NCI-H187 treated with DMSO at 0.1 percent for 48 hours (cell line): ENCODE measurements around the gene PAK5.

Experiments used
- DNase-seq: peaks from one replicate; lab custom pipeline; 2025; lab: John Stamatoyannopoulos, UW

PAK5 gene

GRCh38 chr20:9493803-9494202 is 345.1 kb downstream of the PAK5 start:
- no peak for DNase-seq

DNA sequence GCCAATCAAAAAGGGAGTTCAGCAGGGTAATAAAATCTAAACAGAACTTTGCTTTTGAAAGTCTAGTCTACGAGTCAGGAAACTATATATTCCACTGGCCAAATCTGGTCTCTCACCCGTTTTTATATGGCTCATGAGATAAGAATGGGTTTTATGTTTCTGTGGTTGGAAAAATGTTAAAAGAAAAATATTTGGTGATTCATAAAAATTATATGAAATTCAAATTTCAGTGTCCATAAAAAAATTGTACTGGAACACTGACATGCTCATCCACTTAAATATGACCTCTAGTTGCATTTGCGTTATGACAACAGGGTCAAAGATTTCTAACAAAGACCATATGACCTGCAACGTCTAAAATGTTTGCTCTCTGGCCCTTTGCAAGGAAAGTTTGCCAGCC is 346.8 kb downstream of the PAK5 start:
- no peak for DNase-seq

DNA sequence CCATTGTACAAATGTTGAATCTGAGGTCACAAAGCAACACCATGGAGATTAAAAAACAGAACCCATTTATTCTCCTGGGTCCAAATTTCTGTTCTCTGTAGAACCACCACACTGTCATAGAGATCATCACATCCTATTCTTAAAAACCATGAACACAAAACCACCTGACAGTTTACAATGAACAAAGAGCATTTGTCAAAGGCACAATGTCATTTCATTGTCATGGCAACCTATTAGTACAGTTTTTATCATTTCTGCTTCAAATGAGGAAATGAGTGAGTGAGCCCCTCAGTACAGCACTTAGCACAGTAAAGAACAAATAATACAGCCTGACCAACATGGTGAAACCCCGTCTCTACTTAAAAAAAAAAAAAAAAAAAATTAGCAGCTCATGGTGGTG is 347.6 kb downstream of the PAK5 start:
- DNase-seq: no peak

DNA sequence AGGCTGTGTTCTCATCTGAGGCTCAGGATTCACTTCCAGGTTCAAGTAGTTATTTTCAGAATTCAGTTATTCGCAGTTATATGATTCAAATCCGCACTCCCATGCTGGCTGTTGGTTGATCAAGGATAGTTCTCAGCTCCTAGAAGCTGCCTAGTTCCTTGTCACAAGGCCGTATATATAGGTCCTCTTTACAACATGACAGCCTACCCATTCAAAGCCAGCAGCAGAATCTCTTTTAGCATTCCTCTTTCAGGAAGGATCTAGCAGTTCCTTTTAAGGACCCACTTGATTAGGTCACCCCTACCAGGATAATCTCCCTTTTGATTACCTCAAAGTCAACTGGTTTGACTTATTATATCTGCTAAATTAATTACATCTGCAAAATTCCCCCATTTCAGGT is 348.2 kb downstream of the PAK5 start:
- DNase-seq: no peak

DNA sequence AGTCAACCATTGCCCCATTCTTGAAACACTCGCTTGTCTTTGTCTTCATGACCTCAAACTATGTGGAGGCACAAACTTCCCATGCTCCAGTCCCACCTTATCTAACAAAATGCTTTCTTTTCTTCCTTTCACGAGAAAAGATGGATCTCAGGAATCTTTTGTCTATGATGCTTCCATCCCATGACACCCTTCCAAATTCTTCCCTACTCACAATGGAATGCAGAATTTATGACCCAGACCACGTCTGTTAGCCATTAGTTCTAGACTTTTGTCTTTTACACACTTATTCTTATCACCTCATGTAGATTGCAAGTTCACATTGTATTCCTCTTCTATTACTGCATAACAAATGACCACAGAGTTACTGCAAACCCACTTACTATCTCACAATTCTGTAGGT is 348.7 kb downstream of the PAK5 start:
- no peak for DNase-seq

DNA sequence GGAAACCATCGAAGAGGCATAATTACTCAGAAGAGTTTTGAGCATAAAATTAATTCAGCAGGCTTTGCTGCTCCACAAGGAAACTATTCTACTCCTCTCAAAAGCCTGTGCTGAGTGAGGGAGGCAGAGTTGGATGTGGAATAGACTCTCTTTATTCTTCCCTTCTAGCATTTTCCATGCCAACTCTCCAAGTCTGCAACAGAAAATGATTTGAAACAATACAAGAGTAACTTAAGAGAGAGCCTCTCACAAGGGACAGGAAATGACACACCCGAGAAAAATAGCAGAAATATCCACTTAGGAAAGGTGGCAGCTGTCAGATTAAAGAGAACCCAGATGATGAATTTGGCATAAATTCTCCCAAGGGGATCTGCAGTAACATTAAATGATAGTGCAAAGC is 350.8 kb downstream of the PAK5 start:
- DNase-seq: no peak
